ENCODE data around the gene VILL.
"Not testable (repeated sequence)": the region's sequence is repeated elsewhere in the genome, so short reads cannot be mapped to it uniquely, and the experiment has no call there.

GRCh38 chr3:38034335-38034734, 43.7 kb downstream of the VILL start:
- not testable (repeated sequence) for TF ChIP-seq CTCF (IDR thresholded peaks at IDR 0.05; ENCODE audit: poor library complexity, severe bottlenecking); EZH2 (IDR thresholded peaks at IDR 0.05; ENCODE audit: borderline replicate concordance, insufficient read depth, low read length, poor library complexity, severe bottlenecking); REST (IDR thresholded peaks at IDR 0.05; ENCODE audit: borderline replicate concordance); POLR2AphosphoS5 (IDR thresholded peaks at IDR 0.05); MXI1 (conservative IDR thresholded peaks at IDR 0.05; ENCODE audit: poor library complexity, severe bottlenecking); TAF1 (IDR thresholded peaks at IDR 0.05; ENCODE audit: low read depth)
